Measurements from ENCODE around the gene DISP1.

DISP1 gene

GRCh38 chr1:222784916-222785315, 29.9 kb upstream of the DISP1 start:
- Histone ChIP-seq H3K9ac (ENCODE audit: low read length) (no peak overlapping the region), H2BK5ac (ENCODE audit: low read depth, low read length, poor library complexity, severe bottlenecking) (no peak overlapping the region), H3K4me1 (ENCODE audit: control insufficient read depth, insufficient read depth, low read depth, low read length) (peaks cover 3% of the 10 kb centered on the region), H3K4me2 (ENCODE audit: low read length, poor library complexity, severe bottlenecking) (no peak overlapping the region), H3K9me3 (ENCODE audit: control insufficient read depth, low read length) (no peaks in the 10 kb centered on the region), H4K91ac (ENCODE audit: low read length) (no peak overlapping the region), H3K14ac (ENCODE audit: low read length in 2 of 2) (no peak overlapping the region), H2BK15ac (ENCODE audit: low read depth, poor library complexity, severe bottlenecking) (no peak overlapping the region), H3K27me3 (ENCODE audit: control insufficient read depth in 1 of 2, insufficient read depth in 1 of 2, low read length in 2 of 2) (peaks cover 0 to 18% of the 10 kb centered on the region in 2 experiments), H2BK120ac (ENCODE audit: low read depth, low read length) (no peak overlapping the region), H2BK12ac (ENCODE audit: low read length in 2 of 2) (no peak overlapping the region), H4K8ac (ENCODE audit: low read length) (no peak overlapping the region), H3K18ac (ENCODE audit: low read depth in 1 of 2, low read length in 2 of 2) (no peak overlapping the region), H3K23ac (ENCODE audit: low read length in 2 of 2) (no peak overlapping the region), H3K4ac (ENCODE audit: low read depth in 1 of 2, low read length in 2 of 2) (no peak overlapping the region), H2AK5ac (ENCODE audit: low read length, severe bottlenecking) (no peak overlapping the region), H3K4me3 (ENCODE audit: insufficient read depth in 1 of 2, low read depth in 1 of 2, low read length in 2 of 2) (no peak overlapping the region), H3K27ac (ENCODE audit: low read length, poor library complexity, severe bottlenecking) (no peak overlapping the region), H3K36me3 (ENCODE audit: control insufficient read depth in 1 of 2, insufficient read depth in 2 of 2, low read depth in 1 of 2, low read length in 2 of 2) (no peaks in the 10 kb centered on the region), H2AFZ (ENCODE audit: low read depth, low read length) (no peak overlapping the region), H3K79me1 (replicated peaks; ENCODE audit: low read length, poor library complexity, severe bottlenecking) (no peaks in the 10 kb centered on the region)
- WGBS = 9% methylated on average over 1 of the region's 2 CpGs
- no peak for DNase-seq

GRCh38 chr1:222785529-222785928, 29.3 kb upstream of the DISP1 start:
- H3K9ac ChIP-seq (ENCODE audit: low read length) = no peak overlapping the region
- no peak overlapping the region for H4K91ac ChIP-seq (ENCODE audit: low read length)
- no peak overlapping the region for H3K4ac ChIP-seq (ENCODE audit: low read depth in 1 of 2, low read length in 2 of 2)
- H3K4me1 ChIP-seq (ENCODE audit: control insufficient read depth, insufficient read depth, low read depth, low read length) = peaks cover 3% of the 10 kb centered on the region
- H3K14ac ChIP-seq (ENCODE audit: low read length in 2 of 2) = no peak overlapping the region
- no peak for DNase-seq
- no peak overlapping the region for H2BK120ac ChIP-seq (ENCODE audit: low read depth, low read length)
- no peak overlapping the region for H3K18ac ChIP-seq (ENCODE audit: low read depth in 1 of 2, low read length in 2 of 2)
- no peak overlapping the region for H2BK15ac ChIP-seq (ENCODE audit: low read depth, poor library complexity, severe bottlenecking)
- 81% methylated on average over 1 of the region's 2 CpGs for WGBS
- H4K8ac ChIP-seq (ENCODE audit: low read length) = no peak overlapping the region
- no peaks in the 10 kb centered on the region for H3K79me1 ChIP-seq (replicated peaks; ENCODE audit: low read length, poor library complexity, severe bottlenecking)
- H2AFZ ChIP-seq (ENCODE audit: low read depth, low read length) = no peak overlapping the region
- no peak overlapping the region for H3K23ac ChIP-seq (ENCODE audit: low read length in 2 of 2)
- no peak overlapping the region for H3K4me2 ChIP-seq (ENCODE audit: low read length, poor library complexity, severe bottlenecking)
- H3K27ac ChIP-seq (ENCODE audit: low read length, poor library complexity, severe bottlenecking) = no peak overlapping the region
- no peaks in the 10 kb centered on the region for H3K9me3 ChIP-seq (ENCODE audit: control insufficient read depth, low read length)
- no peak overlapping the region for H2BK5ac ChIP-seq (ENCODE audit: low read depth, low read length, poor library complexity, severe bottlenecking)
- no peak overlapping the region for H3K4me3 ChIP-seq (ENCODE audit: insufficient read depth in 1 of 2, low read depth in 1 of 2, low read length in 2 of 2)
- peaks cover 0 to 18% of the 10 kb centered on the region in 2 experiments for H3K27me3 ChIP-seq (ENCODE audit: control insufficient read depth in 1 of 2, insufficient read depth in 1 of 2, low read length in 2 of 2)
- H2AK5ac ChIP-seq (ENCODE audit: low read length, severe bottlenecking) = no peak overlapping the region
- H2BK12ac ChIP-seq (ENCODE audit: low read length in 2 of 2) = no peak overlapping the region
- no peaks in the 10 kb centered on the region for H3K36me3 ChIP-seq (ENCODE audit: control insufficient read depth in 1 of 2, insufficient read depth in 2 of 2, low read depth in 1 of 2, low read length in 2 of 2)

GRCh38 chr1:222786121-222786520, 28.7 kb upstream of the DISP1 start:
- no peak overlapping the region for H3K27ac ChIP-seq (ENCODE audit: low read length, poor library complexity, severe bottlenecking)
- H3K9ac ChIP-seq (ENCODE audit: low read length) = no peak overlapping the region
- no peaks in the 10 kb centered on the region for H3K79me1 ChIP-seq (replicated peaks; ENCODE audit: low read length, poor library complexity, severe bottlenecking)
- H2BK12ac ChIP-seq (ENCODE audit: low read length in 2 of 2) = no peak overlapping the region
- no peak overlapping the region for H2BK120ac ChIP-seq (ENCODE audit: low read depth, low read length)
- no peak overlapping the region for H3K18ac ChIP-seq (ENCODE audit: low read depth in 1 of 2, low read length in 2 of 2)
- no peak overlapping the region for H2BK15ac ChIP-seq (ENCODE audit: low read depth, poor library complexity, severe bottlenecking)
- H3K23ac ChIP-seq (ENCODE audit: low read length in 2 of 2) = no peak overlapping the region
- no peak for DNase-seq
- no peak overlapping the region for H2BK5ac ChIP-seq (ENCODE audit: low read depth, low read length, poor library complexity, severe bottlenecking)
- H2AFZ ChIP-seq (ENCODE audit: low read depth, low read length) = no peak overlapping the region
- no peak overlapping the region for H4K8ac ChIP-seq (ENCODE audit: low read length)
- H2AK5ac ChIP-seq (ENCODE audit: low read length, severe bottlenecking) = no peak overlapping the region
- H3K4me3 ChIP-seq (ENCODE audit: insufficient read depth in 1 of 2, low read depth in 1 of 2, low read length in 2 of 2) = no peak overlapping the region
- H3K14ac ChIP-seq (ENCODE audit: low read length in 2 of 2) = no peak overlapping the region
- H4K91ac ChIP-seq (ENCODE audit: low read length) = no peak overlapping the region
- H3K27me3 ChIP-seq (ENCODE audit: control insufficient read depth in 1 of 2, insufficient read depth in 1 of 2, low read length in 2 of 2) = peaks cover 0 to 18% of the 10 kb centered on the region in 2 experiments
- WGBS = 86% methylated on average over 1 of the region's 1 CpG
- no peak overlapping the region for H3K4me2 ChIP-seq (ENCODE audit: low read length, poor library complexity, severe bottlenecking)
- H3K9me3 ChIP-seq (ENCODE audit: control insufficient read depth, low read length) = no peaks in the 10 kb centered on the region
- H3K4me1 ChIP-seq (ENCODE audit: control insufficient read depth, insufficient read depth, low read depth, low read length) = peaks cover 3% of the 10 kb centered on the region
- no peaks in the 10 kb centered on the region for H3K36me3 ChIP-seq (ENCODE audit: control insufficient read depth in 1 of 2, insufficient read depth in 2 of 2, low read depth in 1 of 2, low read length in 2 of 2)
- H3K4ac ChIP-seq (ENCODE audit: low read depth in 1 of 2, low read length in 2 of 2) = no peak overlapping the region

- H2BK12ac ChIP-seq (ENCODE audit: low read length in 2 of 2) = no peak overlapping the region
- no peak overlapping the region for H3K4me3 ChIP-seq (ENCODE audit: insufficient read depth in 1 of 2, low read depth in 1 of 2, low read length in 2 of 2)
- H2BK15ac ChIP-seq (ENCODE audit: low read depth, poor library complexity, severe bottlenecking) = no peak overlapping the region
- no peak overlapping the region for H2AK5ac ChIP-seq (ENCODE audit: low read length, severe bottlenecking)
- H2AFZ ChIP-seq (ENCODE audit: low read depth, low read length) = no peak overlapping the region
- no peak overlapping the region for H2BK5ac ChIP-seq (ENCODE audit: low read depth, low read length, poor library complexity, severe bottlenecking)
- H3K27me3 ChIP-seq (ENCODE audit: control insufficient read depth in 1 of 2, insufficient read depth in 1 of 2, low read length in 2 of 2) = peaks cover 0 to 18% of the 10 kb centered on the region in 2 experiments
- no peak overlapping the region for H4K8ac ChIP-seq (ENCODE audit: low read length)
- no peaks in the 10 kb centered on the region for H3K79me1 ChIP-seq (replicated peaks; ENCODE audit: low read length, poor library complexity, severe bottlenecking)
- no peak overlapping the region for H3K14ac ChIP-seq (ENCODE audit: low read length in 2 of 2)
- H3K36me3 ChIP-seq (ENCODE audit: control insufficient read depth in 1 of 2, insufficient read depth in 2 of 2, low read depth in 1 of 2, low read length in 2 of 2) = no peaks in the 10 kb centered on the region
- no peak overlapping the region for H3K23ac ChIP-seq (ENCODE audit: low read length in 2 of 2)
- no peak overlapping the region for H3K27ac ChIP-seq (ENCODE audit: low read length, poor library complexity, severe bottlenecking)
- H3K9ac ChIP-seq (ENCODE audit: low read length) = peak overlapping the region; percentile 4
- no peak overlapping the region for H2BK120ac ChIP-seq (ENCODE audit: low read depth, low read length)
- H3K9me3 ChIP-seq (ENCODE audit: control insufficient read depth, low read length) = no peaks in the 10 kb centered on the region
- WGBS = 85% methylated on average over 4 of the region's 4 CpGs
- H3K4me1 ChIP-seq (ENCODE audit: control insufficient read depth, insufficient read depth, low read depth, low read length) = peaks cover 3% of the 10 kb centered on the region
- H3K4me2 ChIP-seq (ENCODE audit: low read length, poor library complexity, severe bottlenecking) = no peak overlapping the region
- DNase-seq = no peak
- H3K4ac ChIP-seq (ENCODE audit: low read depth in 1 of 2, low read length in 2 of 2) = no peak overlapping the region
- H3K18ac ChIP-seq (ENCODE audit: low read depth in 1 of 2, low read length in 2 of 2) = no peak overlapping the region
- H4K91ac ChIP-seq (ENCODE audit: low read length) = no peak overlapping the region
Observed at GRCh38 chr1:222787729-222788128, 27.1 kb upstream of the DISP1 start.
